Mesenteric fat pad (tissue), 1 donor: ENCODE measurements around the gene CHST6. TPM values are rescaled to one million over a fixed set of nuclear protein-coding genes. Genes with fewer than 3 reads are reported as not detected.
"Not testable (repeated sequence)": the region's sequence is repeated elsewhere in the genome, so short reads cannot be mapped to it uniquely, and the experiment has no call there.

Experiments used
- DNase-seq: peaks from one replicate; pipeline ENCODE4 v3.0.0-alpha.2; 2020; ENCODE audit warnings: low spot score
- total RNA-seq: library from RNA; stranded (reverse); fragmentation: NEBNext Ultra II Directional; extraction: Animal tissue kit (Norgen Biotek cat#: 25700); gene quantifications from one replicate; pipeline ENCODE4 v1.2.1, GENCODE V29; 2021
- donor health status: DM: yes; HTN: yes; CAD: no.

Gene CHST6
- total RNA-seq, 1 donor from 2014 or later, result 0.16 TPM

DNA sequence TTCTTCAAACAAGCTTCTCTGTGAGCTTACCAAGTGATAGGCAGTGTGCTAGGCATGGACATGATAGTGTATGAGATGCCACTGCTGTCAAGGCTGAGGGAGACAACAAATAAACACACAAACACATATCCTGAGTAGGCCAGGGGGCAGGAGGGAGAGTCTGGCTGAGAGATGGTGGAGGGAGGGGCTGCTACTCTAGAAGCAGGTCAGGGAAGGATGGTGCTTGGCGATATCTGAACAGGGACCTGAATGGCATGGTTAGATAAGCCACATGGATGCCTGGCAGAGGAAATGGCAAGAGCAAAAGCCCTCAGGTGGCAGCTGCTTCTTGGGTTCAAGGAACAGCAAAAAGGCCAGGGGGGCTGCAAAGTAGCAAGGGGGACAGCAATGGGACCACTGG is 8.6 kb upstream of the CHST6 start:
- DNase-seq, result no peak

DNA sequence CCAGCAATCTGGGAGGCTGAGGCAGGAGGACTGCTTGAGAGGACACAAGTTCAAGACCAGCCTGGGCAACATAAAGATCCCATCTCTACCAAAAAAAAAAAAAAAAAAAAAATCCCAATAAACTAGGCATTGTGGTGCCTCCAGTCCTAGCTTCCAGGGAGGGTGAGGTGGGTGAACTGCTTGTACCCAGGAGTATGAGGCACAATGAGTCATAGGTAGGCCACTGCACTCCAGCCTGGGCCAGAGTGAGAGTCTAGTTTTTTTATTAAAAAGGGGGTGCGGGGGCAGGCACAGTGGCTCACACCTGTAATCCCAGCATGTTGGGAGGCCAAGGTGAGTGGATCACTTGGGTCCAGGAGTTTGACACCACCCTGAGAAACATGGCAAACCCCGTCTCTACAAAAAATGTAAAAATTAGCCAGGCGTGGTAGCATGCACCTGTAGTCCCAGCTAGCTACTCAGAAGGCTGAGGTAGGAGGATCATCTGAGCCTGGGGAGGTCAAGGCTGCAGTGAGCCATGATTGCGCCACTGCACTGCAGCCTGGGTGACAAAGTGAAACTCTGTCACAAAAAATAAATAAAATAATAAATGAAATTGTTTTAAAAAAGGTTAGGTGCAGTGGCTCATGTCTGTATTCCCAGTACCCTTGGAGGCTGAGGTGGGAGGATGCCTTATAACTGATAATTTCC is 7.8 kb upstream of the CHST6 start:
- DNase-seq, result no peak

DNA sequence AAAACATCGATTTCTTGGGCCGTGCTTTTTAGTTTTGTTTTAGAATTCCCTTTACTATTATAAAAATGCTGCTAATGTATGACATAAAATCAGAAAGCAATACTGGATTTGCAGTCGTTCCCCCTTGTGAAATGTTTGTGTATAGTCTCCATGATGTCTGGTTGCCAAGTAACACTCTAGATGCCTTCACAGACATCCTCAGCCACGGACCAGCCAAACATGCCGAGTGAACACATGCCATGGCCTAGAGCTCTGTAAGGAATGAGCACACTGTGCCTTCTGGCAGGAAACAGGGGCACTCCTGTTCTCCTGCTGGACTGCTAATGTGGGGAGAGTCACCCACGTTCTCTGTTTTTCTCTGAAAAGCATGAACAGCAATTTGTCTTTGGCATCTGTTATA is 6.6 kb upstream of the CHST6 start:
- DNase-seq, result not testable (repeated sequence)

DNA sequence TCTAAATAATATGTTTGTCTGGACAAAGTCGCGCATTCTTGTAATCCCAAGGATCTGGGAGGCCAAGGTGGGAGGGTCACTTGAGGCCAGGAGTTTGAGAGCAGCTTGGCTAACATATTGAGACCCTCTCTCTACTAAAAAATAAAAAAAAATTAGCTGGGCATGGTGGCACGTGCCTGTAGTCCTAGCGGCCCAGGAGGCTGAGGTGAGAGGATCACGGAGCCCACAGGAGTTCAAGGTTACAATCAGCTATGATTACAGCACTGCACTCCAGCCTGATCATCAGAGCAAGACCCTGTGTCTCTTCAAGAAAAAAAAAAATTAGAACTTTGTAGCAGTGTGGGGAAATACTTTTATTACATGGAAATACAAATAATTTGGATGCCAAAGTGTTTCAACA is 6.1 kb upstream of the CHST6 start:
- DNase-seq, result no peak

DNA sequence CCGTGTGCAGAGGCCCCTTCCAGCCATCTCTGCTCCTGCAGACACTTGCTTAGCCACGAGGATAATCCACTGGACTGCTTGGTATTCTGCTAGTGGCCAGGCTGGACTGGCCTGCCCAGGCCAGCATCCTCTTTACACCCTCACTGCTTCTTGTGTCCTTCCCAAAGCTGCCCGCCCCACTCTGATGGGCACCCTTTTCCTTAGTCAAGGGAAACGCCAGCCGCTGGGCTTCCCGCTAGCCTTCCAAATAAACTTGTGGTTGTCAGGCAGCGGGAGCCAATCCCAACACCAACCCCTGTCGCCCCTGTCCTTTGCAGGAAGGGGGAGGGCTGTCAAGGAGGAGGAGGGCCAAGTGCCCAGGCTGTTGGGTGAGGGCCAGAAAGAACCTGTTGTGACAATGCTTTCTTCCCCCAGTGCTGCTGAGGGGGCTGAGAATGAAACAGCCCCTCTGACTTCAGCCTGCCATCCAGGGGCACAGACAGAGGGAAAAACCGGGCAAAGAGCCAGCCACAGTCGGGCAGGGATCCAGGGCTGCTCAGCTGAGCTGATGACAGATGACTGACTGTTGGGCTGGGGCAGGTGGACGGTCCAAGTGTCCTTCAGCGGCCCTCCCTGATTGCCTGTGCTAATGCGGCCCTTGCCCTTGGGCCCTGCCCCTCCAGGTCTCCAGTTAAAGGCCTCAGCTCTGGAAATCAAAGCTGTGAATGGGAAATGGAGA is 3.5 kb upstream of the CHST6 start:
- not testable (repeated sequence) for DNase-seq

DNA sequence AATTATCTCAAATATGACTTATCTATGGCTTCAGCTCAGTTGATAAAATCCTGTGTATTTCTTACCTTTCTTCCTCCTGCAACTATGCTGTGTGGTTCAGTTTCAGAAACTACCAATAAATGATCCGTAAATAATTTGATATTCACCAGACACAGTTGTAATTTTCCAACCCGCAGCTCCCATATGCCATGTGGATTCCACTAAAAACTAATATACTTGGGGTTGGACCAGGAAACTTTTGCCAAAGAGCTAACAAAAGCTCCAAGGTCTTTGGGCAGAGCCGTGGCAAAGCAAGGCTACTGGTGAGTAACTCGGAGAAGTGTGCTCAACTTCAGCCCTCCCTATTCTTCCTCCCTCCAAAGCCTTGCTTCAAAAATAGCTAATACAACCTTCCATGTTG is 2.3 kb upstream of the CHST6 start:
- DNase-seq, result no peak

DNA sequence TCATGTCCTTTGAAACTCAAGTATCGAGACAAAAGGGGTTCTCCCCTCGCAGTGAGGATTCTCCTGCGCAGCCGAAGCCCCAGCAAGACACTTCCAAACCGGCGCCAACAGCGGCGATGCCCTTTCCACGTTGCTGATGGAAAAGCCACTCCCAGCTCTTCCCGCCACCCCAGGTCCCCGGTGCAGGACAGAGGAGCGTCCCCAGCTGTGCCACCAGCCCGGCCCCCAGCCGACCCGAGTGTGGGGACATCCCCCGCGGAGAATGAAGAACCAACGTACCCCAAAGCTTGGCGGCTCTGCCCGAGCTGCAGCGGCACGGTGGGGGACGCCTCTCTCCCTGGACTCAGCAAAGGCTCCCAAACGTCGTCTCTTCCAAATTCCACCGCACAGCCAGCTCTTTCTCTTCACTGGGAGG is 573 bp downstream of the CHST6 start:
- no peak for DNase-seq

DNA sequence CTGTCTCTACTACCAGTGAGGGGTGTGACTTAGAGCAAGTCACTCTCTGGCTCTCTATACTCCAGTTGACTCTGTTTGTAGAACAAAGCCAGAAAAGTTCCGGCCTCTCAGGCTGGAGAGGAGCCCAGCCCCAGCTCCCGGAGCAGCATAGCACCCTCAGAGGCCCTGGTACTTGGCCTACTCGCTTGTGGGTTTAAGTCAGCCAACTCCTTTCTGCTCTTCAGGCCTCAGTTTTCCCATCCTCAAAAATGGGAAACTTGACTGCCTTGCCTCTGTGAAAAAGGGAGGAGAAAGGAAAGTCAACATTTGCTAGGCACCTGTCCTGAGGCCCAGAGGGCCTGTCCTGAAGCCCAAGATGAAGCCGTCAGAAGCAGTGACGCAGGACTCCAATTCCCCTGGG is 1.1 kb downstream of the CHST6 start:
- no peak for DNase-seq

DNA sequence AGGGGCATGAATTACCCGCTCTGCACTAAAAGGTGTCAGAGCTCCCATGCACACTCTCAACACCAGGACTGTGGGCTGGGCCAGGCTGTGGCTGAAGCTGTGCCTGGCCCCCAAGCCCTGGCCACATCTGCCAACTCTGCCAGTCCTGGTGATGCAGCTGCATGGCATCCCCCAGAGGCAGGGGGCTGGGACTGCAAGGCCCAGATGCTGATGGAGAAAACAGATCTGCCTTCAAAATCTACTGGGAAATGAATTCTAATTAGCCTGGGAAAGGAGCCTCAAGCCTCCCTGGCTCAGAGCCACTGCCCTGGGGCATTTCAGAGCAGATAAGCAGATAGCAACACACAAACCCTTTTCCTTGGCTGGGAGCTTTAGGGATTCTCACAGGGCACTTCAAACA is 3.4 kb downstream of the CHST6 start:
- no peak for DNase-seq

DNA sequence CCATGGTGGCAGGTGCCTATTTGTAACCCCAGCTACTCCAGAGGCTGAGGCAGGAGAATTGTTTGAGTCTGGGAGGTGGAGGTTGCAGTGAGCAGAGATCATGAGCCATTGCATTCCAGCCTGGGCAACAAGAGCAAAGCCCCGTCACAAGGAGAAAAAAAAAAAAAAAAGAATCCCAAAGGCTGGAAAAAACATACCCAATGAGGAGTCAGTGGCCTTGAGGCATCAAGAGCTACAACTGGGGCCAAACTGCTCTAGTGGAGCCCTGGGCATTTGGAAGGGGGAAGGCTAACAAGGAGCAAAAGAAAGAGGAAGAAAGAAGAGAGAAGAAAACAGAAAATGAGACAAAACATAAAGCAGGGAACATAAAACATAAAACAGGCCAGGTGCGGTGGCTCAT is 6.9 kb downstream of the CHST6 start:
- DNase-seq, result no peak

DNA sequence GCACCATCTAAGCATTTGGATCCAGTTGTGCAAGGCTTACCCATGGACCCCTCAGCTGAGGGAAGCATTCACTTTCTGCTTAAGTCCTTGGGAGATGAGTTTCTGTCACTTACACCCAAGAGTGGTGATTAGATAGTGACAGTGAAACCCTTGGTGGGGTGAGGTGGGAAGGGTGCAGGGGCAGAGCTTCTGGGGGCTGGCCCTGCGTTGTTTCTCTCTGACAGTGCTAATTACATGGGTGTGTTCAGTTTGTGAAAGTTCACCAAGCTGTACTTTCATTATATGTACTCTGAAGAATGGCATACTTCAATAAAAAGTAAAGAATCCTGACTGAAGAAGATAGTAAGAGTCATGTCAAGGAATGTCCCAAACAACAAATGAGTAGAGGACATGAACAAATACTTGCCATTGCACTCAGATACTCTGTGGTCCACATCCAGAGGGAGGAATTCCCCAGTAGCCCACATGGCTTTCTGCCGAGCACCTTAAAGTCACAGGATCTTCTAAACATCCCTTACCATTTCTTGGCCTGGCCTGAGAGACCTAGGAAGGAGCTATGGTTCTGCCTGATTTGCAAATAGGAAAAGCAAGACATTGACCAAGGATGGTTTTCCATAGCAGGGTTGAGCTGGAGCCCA is 8.4 kb downstream of the CHST6 start:
- no peak for DNase-seq

DNA sequence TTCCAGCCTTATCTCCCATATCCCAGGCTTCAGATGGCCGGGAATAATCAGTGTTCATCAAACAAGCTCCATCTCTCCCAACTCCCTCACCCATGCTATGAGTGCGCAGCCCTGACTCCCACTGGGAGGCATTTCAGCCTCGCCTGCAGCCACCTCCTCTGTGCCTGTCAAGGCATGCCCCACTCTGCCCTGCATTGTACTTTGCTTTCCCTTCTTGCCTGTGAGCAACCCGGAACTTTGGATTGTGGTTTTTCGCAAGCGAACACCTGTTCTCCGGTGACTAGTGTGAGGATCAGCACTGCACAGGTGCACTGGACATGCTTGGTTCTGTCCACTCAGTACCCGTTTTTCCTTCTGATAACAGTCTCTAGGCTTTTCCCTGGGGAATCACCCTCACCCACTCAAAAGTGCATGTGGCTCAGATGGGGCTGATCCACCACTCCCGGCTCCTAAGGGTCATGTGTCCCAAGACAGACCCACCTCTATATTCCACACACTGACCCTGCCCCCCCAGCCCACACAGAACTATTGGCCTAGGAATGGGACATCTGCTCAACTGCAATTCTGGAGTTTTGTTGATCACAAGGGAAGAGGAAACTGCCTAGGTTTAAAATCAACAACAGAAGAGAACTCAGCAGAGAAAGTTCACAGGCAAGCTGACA is 9.1 kb downstream of the CHST6 start:
- no peak for DNase-seq

DNA sequence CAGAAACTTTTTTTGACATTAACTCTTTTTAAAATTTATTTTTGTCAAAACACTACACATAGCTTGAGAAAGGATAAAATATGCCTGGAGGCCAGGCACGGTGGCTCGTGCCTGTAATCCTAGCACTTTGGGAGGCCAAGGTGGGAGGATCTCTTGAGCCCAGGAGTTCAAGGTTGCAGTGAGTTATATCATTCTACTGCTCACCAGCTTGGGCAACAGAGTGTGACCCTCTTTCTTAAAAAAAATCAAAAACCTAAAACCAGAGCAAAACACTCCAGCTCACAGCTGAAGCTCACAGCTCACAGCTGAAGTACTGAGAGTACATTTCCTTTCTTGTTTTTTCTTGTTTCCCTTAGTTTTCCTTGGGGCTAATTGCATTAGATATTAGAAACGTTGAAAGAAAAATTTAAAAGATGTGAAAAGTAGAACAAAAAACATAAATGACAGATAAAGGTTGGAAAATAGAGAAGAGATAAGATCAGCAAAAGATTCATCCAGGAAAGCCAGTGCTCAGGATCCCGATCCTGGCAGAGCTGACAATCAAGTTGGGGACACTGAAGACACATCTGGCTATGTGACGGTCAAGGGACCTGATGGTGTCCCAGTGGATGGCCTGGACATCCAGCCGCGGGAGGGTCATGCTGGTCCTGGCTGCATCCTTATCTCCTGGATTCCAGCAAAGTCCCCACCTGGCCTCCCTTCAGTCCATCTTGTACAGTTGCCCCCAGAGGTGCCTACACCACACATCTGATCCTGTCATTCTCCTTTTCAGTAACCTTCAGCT is 9.8 kb downstream of the CHST6 start:
- no peak for DNase-seq

DNA sequence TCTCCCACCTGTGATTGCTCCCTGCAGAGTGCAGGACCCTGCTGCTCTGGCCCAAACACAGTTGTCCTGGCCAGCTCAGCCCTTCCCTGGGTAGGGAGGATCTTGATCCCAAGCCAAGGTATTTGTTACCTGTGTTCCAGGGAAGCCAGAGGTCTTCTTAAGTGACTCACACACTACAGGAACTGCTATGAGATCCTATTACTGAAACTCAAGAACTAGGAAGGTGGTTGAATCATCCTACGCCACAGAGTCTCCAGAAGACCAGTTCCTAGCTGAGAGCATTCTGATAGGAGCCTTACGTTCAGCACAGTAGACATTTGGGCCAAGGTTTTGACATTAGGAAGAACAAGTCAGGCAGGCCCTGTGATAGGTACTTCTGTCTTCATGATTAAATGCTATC is 12.0 kb downstream of the CHST6 start:
- no peak for DNase-seq

DNA sequence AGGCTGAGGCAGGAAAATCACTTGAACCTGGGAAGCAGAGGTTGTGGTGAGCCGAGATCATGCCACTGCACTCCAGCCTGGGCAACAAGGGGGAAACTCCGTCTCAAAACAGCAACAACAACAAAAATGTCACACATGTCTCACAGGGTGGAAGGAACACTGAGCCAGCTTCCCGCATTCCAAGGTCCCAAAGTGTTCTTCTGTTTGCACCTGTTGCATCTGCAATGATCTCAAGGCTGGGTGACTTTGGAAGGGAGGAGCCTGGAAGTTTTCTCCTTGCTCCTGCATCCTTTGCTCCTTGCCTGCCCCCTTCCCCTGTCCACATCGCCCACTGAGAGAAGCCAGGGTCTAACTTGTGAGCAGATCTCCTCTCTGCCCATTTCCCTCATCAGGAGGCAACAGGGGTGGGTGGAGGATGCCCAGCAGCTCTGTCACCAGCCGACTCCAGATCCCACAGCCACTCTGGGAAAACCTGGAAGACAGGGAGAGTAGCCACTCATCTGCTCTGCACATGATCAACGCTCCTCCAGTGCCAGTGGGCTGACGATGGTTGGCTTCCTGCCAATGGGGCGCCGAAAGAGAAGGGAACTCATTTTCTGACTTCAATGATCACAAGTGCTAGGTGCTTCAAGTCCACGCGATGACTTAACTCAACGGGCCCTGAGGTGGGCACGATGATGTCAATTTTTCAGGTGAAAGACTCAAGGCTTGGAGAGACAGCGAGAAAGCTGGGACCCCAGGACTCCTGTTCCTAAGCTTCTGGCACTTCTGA is 12.6 kb downstream of the CHST6 start:
- no peak for DNase-seq

DNA sequence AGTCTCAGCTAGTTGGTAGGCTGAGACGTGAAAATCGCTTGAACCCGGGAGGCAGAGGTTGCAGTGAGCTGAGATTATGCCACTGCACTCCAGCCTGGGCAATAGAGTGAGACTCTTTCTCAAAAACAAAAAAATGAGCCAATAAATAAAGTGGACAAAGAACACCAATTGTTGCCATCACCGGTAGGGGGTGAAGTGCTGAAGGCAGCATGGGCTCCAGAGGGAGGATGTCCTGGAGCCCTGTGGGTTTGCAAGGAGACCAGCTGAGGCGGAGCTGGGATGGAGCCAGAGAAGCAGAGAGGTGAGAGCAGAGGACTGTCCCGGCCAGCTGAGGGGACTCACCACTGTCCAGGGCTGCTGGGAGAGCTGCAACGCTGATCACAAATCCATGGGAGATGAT is 13.8 kb downstream of the CHST6 start:
- DNase-seq, result no peak

DNA sequence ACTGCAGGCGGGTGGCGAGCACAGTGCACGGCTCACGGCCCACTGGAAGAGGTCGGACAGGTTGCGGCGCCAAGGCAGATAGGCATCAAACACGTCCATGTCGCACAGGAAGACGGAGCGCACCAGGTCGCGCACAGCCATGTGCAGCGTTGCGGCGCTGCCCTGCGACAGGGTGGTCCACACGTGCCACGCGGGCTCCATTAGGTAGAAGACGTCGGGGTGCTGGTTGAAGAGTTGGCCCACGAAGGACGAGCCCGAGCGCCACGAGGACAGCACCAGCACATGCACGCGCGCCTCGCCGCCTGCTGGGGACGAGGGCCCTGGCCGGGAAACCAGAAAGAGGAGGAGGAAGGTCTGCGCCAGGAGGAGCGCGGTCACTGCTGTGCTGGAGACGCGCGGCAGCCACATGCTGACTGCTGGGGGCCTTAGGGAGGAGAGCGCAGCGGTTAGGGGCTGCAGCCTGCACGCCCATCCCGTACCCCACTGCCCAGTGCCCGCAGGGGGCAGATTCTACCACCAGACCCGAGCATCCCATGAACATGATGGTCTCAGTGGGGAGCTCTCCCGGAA is 15.7 kb downstream of the CHST6 start:
- no peak for DNase-seq

DNA sequence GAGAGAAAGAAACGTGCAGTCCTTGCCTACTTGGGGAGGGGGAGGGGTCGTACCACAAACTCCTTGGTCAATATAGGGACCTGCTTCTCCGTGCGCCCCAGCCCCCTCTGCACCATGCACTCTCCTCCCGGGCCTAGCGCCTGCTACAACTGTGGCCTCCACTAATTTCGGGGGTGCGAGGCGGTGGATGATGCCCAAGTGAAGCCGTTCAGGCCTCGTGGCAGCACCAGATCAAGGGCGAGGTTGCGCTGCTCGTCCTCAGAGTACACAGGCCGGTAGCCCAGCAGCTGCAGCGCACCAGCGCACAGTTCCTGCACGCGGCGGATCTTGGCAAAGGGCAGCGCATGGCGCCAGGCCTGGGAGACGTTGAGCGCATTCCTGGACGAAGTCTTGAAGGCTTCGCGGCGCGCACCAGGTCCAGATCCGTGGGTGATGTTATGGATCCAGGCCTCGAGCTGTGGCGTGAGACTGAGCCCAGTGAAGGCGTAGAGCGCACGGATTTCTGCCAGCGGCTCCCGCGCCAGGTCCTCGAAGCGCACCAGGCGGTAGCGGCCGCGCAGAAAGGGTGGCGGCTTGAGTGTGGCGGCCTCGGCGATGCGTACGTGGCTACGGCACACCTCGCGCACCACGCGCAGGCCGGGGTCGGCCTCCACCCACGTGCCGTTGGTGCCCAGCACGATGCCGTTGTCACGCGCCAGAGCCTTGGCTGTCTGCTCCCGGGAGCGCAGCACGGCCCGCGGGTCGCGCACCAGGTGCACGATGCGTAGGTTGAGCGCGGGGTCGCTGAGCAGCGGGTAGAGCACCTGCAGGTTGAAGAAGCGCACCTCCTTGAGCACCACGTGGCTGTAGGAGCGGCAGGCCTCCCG is 16.5 kb downstream of the CHST6 start:
- no peak for DNase-seq
